HepG2 (cell line): ENCODE measurements around the gene CFAP97D1.

Experiments
- JUNB ChIP-seq: sonication (generic); formaldehyde crosslinking; IDR thresholded peaks from 2 replicates; pipeline ENCODE4 v1.8.0; 2022; ENCODE audit warnings: missing genetic modification reagents, mild to moderate bottlenecking, borderline replicate concordance
- MED1 ChIP-seq: sonication (generic); formaldehyde crosslinking; IDR thresholded peaks from 2 replicates; pipeline ENCODE4 v1.4.0; 2020; ENCODE audit warnings: missing genetic modification reagents
- MLX ChIP-seq: IDR thresholded peaks from 2 replicates; pipeline ENCODE4 v1.6.1; 2016
- ZBTB4 ChIP-seq: sonication (generic); formaldehyde crosslinking; IDR thresholded peaks from 2 replicates; pipeline ENCODE4 v1.4.0; 2020; ENCODE audit warnings: missing genetic modification reagents, mild to moderate bottlenecking, borderline replicate concordance

DNA sequence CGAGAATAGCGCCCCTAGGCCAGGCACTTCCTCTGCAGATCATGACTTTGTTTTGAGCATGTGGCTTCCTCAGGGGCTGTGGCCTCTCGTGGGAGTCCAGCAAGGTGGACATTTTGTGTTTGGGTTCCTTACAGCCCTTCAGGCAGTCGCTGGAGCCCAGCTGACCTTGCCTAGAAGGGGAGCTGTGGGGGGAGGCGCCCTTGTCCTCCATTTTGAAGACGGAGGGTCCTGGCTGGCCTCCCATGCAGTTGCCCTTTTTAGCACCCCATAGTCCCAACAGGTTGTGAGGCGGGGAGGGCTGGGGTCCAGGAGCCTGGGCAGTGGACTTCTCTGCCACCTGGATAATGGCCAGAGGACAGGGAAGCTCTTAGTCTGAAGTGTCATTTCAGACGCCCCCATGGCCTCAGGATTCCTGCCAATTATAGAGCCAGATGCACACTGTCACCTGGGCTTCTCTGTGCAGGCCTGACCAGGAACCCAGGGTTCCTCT, 23.0 kb upstream of the CFAP97D1 start:
- TF ChIP-seq ZBTB4: no peak
- TF ChIP-seq MED1 (CRISPR knock-in tag): no peak
- no peak for TF ChIP-seq MLX
- TF ChIP-seq JUNB (CRISPR knock-in tag): no peak
